ENCODE data around the gene TEX101.

Gene TEX101

DNA sequence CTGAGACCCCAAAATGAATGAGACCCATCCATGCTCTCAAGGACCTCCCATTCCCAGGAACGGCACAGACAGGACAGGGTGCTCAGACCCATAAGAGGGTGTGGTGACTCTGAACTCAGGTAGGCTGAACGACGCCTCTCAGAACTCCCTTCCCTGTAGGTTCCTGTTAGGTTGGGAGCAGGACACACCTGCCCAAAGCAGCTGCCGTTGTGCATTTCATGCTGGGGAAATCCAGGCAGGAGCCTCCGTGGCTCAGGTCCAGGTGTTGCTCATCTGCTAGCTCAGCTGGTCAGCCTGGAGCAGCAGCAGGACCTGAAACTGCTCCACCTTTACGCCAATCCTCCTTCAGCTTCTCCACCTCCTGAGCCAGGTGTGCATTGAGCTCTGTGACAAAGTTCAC is 19.1 kb upstream of the TEX101 start:
- H3K27ac Mint-ChIP-seq, result no peak overlapping the region
- H3K4me3 Mint-ChIP-seq, result no peak overlapping the region
- peaks cover 12% of the 10 kb centered on the region for H3K27me3 Mint-ChIP-seq
- H3K4me1 Mint-ChIP-seq, result no peaks in the 10 kb centered on the region
- H3K36me3 Mint-ChIP-seq (ENCODE audit: low read depth), result no peaks in the 10 kb centered on the region
- no peaks in the 10 kb centered on the region for H3K9me3 Mint-ChIP-seq
- DNase-seq, result no peak
- no peak for ATAC-seq

DNA sequence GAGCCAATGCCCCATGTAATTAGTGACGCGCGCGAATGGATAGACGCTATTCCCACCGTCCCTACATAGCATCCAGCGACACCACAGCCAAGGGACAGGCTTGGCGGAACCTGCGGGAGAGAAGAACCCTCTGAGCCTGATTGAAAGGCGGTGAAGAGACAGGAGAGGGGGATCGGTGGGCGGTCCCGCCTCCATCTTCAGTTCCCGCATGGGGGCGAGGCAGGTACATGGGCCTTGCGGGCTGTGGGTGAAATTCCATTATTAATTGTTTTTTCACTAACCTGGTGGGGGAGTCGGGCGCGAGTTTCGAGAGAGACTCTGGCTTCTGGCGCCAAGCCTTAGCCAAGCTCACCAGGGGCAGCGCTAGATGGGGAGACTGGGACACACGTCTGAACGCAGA is 8.4 kb upstream of the TEX101 start:
- ATAC-seq, result no peak
- Mint-ChIP-seq H3K27ac (no peak overlapping the region), H3K27me3 (no peaks in the 10 kb centered on the region), H3K4me1 (no peaks in the 10 kb centered on the region), H3K4me3 (no peak overlapping the region), H3K9me3 (no peaks in the 10 kb centered on the region), H3K36me3 (ENCODE audit: low read depth) (no peaks in the 10 kb centered on the region)
- no peak for DNase-seq

DNA sequence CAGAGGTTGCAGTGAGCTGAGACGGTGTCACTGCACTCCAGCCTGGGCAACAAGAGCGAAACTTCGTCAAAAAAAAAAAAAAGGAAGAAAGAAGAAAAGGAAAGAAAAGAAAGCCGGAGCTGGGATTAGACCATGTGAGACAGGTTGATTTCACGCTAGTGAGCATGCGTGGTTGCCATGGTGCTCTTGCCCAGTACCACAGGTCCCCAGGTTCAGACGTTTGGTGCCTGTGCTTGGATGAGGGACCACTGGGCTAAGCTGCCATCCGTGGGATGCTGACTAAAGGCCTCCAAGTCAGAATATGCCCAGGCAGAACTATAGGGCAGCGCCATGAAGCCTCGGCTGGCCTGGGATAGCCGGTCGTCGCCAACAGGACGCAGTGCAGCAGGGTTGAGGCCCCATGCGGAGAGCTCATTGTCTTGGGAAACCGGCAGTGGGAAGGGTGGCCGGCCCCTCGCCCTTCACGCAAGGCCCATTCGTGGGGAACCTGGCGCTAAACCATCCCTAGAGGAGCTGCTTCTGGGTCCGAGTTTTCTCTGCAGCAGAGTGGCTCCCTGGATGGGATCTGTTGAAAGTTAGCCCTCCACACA is 7.2 kb upstream of the TEX101 start:
- no peak overlapping the region for H3K27ac Mint-ChIP-seq
- no peak overlapping the region for H3K4me3 Mint-ChIP-seq
- H3K9me3 Mint-ChIP-seq, result no peaks in the 10 kb centered on the region
- H3K4me1 Mint-ChIP-seq, result no peaks in the 10 kb centered on the region
- DNase-seq (no peak), ATAC-seq (no peak)
- H3K36me3 Mint-ChIP-seq (ENCODE audit: low read depth), result no peaks in the 10 kb centered on the region
- H3K27me3 Mint-ChIP-seq, result no peaks in the 10 kb centered on the region

DNA sequence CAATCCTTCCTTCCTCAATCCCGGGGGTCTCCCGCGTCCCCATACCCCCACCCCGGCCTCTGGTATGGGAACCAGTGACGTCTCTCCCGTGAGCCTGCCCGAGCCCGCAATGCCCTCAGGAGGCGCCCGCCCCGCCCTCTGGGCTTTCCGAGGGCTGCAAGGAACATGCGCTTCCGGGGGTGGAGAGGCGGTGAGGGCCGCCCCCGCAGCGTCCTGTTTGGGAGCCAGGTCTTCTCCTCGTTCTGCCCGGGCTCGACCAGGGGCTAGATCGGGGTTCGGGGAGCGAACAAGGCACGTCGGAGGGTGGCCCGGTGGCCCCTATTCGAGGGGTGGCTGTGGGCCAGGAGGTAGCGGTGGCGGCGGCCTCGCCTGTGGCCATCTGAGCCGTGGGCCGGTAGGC is 6.6 kb upstream of the TEX101 start:
- no peak overlapping the region for H3K27ac Mint-ChIP-seq
- no peaks in the 10 kb centered on the region for H3K4me1 Mint-ChIP-seq
- no peaks in the 10 kb centered on the region for H3K9me3 Mint-ChIP-seq
- H3K27me3 Mint-ChIP-seq, result no peaks in the 10 kb centered on the region
- no peaks in the 10 kb centered on the region for H3K36me3 Mint-ChIP-seq (ENCODE audit: low read depth)
- H3K4me3 Mint-ChIP-seq, result no peak overlapping the region
- no peak for ATAC-seq
- DNase-seq, result no peak

DNA sequence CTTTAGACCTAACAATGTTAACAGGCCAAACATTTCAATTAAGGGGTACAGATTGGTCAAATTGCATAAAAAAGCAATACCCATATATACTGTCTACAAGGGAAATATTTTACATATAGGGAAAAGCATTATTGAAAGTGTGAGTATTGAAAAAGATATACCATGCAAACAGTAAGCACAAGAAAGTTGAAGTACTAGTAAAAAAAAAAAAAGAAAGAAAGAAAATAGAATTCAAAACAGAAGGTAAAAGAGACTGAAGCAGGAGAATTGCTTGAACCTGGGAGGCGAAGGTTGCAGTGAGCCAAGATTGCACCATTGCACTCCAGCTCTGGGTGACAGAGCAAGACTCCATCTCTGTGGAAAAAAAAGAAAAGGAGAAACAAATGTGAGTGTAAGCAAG is 5.3 kb upstream of the TEX101 start:
- Mint-ChIP-seq H3K36me3 (ENCODE audit: low read depth) (no peaks in the 10 kb centered on the region), H3K27me3 (no peaks in the 10 kb centered on the region), H3K4me3 (no peak overlapping the region), H3K9me3 (no peaks in the 10 kb centered on the region), H3K27ac (no peak overlapping the region), H3K4me1 (no peaks in the 10 kb centered on the region)
- DNase-seq (no peak), ATAC-seq (no peak)

DNA sequence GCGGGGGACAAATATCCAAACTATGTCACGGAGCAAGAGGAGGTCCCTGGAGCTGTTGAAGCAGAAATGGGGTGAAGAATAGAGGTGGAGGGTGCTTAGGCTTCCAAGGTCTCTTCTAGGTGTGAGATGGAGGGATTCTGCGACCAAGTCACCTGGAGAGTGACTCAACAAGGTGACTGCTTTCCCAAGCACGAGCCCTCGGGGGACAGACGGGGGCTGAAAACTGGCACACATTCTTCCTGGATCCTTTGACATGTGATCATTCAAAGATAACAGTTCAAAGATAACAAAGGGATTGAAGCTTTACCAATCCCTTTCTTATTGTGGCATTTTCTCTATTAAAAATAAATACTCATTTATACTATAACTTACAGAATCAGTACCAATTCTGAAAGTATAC is 2.2 kb upstream of the TEX101 start:
- Mint-ChIP-seq H3K4me1 (no peaks in the 10 kb centered on the region), H3K27ac (no peak overlapping the region), H3K27me3 (no peaks in the 10 kb centered on the region), H3K36me3 (ENCODE audit: low read depth) (no peaks in the 10 kb centered on the region), H3K4me3 (no peak overlapping the region), H3K9me3 (no peaks in the 10 kb centered on the region)
- ATAC-seq, result no peak
- DNase-seq, result no peak

DNA sequence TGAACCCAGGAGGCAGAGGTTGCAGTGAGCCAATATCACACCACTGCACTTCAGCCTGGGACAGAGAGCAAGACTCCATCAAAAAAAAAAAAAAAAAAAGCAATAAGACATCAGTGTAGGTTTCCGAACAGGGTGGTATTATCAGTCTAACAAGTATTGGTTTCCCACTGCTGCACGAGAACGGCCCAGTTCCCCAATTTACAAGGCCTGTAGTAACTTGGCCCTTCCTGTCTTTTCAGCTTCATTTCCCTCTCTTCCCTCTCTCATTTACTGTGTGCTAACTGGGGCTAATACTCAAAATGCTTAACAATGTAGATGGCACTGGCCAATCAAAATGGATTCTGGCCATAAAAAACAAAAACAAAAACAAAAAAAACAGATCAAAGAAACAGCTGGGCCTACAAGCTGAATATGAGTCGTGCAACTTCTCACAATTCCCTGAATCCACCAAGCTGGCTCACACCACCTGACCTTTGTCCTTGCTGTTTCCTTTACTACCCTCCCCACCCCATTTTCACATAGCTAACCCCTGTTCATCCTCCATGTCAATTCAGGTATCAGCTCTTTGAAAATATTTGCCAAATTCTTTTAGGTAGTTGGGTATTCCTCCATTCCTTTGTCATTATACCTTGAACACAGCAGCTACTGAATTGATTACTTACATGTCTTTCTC is 2.4 kb downstream of the TEX101 start:
- Mint-ChIP-seq H3K9me3 (no peaks in the 10 kb centered on the region), H3K36me3 (ENCODE audit: low read depth) (no peaks in the 10 kb centered on the region), H3K4me1 (no peaks in the 10 kb centered on the region), H3K27ac (no peak overlapping the region), H3K4me3 (no peak overlapping the region), H3K27me3 (no peaks in the 10 kb centered on the region)
- ATAC-seq (no peak), DNase-seq (no peak)

DNA sequence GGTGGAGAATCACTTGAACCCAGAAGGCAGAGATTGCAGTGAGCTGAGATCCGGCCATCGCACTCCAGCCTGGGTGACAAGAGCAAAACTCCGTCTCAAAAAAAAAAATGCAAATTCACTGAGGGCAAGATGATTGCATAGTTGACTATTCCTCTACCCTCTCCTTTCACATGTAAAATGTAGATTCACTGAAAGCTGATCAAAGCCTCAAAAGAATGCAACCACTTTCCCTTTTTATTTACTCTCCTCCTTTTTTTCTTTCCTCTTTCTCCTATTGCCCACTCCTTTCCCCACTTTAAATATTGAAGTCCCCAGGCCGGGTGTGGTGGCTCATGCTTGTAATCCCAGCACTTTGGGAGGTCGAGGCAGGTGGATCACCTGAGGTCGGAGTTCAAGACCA is 6.3 kb downstream of the TEX101 start:
- DNase-seq, result no peak
- H3K27me3 Mint-ChIP-seq, result no peaks in the 10 kb centered on the region
- no peaks in the 10 kb centered on the region for H3K36me3 Mint-ChIP-seq (ENCODE audit: low read depth)
- H3K4me1 Mint-ChIP-seq, result peaks cover 3% of the 10 kb centered on the region
- ATAC-seq, result no peak
- no peak overlapping the region for H3K27ac Mint-ChIP-seq
- H3K4me3 Mint-ChIP-seq, result no peak overlapping the region
- no peaks in the 10 kb centered on the region for H3K9me3 Mint-ChIP-seq

DNA sequence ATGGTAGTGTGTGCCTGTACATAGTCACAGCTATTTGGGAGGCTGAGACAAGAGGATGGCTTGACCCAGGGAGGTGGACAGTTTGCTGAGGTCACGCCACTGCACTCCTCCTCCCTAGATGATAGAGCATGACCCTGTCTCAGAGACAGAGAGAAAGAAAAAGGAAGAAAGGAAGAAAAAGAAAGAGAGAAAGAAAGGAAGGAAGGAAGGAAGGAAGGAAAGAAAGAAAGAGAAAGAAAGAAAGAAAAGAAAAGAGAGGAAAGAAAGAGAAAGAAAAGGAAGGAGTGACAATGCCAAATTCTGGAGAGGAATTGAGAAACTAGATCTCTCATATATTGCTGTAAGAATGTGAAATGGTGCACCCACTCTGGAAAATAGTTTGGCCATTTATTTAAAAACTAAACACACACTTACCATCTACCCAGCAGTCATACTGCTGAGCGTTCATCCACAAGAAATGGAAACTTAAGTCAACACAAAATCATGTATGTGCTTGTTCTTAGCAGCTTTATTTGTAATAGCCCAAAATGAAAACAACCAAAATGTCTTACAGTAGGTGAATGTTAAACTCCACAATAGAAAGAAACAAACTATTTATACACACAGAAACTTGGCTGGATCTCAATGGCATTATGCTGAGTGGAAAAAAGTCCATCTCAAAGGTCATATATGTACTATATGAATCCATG is 7.5 kb downstream of the TEX101 start:
- no peak for DNase-seq
- Mint-ChIP-seq H3K4me1 (peaks cover 4% of the 10 kb centered on the region), H3K27ac (no peak overlapping the region), H3K4me3 (no peak overlapping the region), H3K36me3 (ENCODE audit: low read depth) (no peaks in the 10 kb centered on the region), H3K27me3 (no peaks in the 10 kb centered on the region), H3K9me3 (no peaks in the 10 kb centered on the region)
- ATAC-seq, result no peak

DNA sequence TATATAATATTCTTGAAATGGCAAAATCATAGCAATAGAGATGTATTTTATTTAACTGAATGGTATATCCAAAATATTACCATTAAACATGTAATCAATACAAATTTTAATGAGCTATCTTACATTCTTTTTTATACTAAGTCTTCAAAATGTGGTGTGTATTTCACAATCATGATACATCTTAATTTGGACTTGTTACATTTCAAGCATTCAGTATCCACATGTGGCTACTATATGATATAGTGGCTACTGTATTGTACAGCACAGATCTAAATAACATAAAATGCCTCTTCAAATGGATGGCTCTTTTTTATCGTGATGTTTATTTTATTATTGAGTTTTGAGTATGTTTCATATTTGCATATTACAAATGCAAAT is 8.0 kb downstream of the TEX101 start:
- peaks cover 4% of the 10 kb centered on the region for H3K4me1 Mint-ChIP-seq
- no peak for ATAC-seq
- H3K36me3 Mint-ChIP-seq (ENCODE audit: low read depth), result no peaks in the 10 kb centered on the region
- no peaks in the 10 kb centered on the region for H3K27me3 Mint-ChIP-seq
- DNase-seq, result no peak
- H3K4me3 Mint-ChIP-seq, result no peak overlapping the region
- no peaks in the 10 kb centered on the region for H3K9me3 Mint-ChIP-seq
- no peak overlapping the region for H3K27ac Mint-ChIP-seq

DNA sequence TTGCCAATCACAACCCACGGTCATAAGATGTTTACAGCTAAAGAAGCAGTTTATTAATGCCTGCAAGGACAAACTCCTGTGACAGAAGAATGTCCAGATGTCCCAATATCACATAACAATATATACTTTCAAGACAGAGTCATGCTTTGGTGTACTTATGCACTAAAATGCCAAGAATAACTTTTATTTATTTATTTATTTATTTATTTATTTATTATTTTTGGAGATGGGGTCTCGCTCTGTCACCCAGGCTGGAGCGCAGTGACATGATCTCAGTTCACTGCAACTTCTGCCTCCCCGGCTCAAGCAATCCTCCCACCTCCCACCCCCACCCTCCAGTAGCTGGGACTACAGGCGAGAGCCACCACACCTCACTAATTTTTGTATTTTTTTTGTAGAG is 9.1 kb downstream of the TEX101 start:
- H3K4me3 Mint-ChIP-seq, result no peak overlapping the region
- peaks cover 4% of the 10 kb centered on the region for H3K4me1 Mint-ChIP-seq
- DNase-seq (no peak), ATAC-seq (no peak)
- no peaks in the 10 kb centered on the region for H3K9me3 Mint-ChIP-seq
- H3K27me3 Mint-ChIP-seq, result no peaks in the 10 kb centered on the region
- H3K36me3 Mint-ChIP-seq (ENCODE audit: low read depth), result no peaks in the 10 kb centered on the region
- H3K27ac Mint-ChIP-seq, result no peak overlapping the region

DNA sequence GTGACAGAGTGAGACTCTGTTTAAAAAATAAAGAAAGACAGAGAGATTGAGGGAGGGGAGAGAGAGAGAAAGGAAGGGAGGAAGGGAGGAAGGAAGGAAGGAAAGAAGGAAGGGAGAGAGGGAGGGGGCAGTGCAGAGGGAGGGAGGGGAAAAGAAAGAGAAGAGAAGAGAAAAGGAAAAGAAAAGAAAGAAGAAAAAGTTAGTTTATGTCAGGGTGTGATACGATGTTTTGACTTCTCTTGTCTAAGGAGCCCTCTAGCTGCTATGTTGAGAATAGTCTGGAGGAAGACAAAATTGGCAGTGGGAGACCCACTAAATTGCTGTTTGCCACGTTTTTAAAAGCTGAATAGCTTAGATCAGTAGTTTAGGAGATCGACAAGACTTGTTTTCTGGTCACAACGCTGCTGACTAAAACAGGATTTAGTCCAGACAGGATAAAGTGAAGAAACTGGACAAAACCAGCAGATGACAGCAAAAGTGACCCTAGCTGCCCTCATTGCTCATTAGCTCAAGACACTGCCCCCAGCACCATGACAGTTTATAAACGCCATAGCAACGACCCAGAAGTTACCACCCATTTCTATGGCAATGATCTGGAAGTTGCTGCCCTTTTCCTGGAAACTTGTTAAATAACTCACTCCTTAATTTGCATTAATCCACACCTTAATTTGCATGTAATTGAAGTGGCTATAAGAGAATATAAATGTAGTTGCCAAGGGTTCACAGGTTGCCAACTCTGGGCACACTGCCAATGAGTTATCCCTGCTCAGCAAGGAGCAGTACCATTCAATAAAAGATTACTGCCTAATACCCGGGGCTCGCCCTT is 11.1 kb downstream of the TEX101 start:
- H3K36me3 Mint-ChIP-seq (ENCODE audit: low read depth), result no peaks in the 10 kb centered on the region
- no peak for ATAC-seq
- H3K27me3 Mint-ChIP-seq, result no peaks in the 10 kb centered on the region
- peaks cover 4% of the 10 kb centered on the region for H3K4me1 Mint-ChIP-seq
- DNase-seq, result no peak
- no peak overlapping the region for H3K27ac Mint-ChIP-seq
- H3K4me3 Mint-ChIP-seq, result no peak overlapping the region
- no peaks in the 10 kb centered on the region for H3K9me3 Mint-ChIP-seq

DNA sequence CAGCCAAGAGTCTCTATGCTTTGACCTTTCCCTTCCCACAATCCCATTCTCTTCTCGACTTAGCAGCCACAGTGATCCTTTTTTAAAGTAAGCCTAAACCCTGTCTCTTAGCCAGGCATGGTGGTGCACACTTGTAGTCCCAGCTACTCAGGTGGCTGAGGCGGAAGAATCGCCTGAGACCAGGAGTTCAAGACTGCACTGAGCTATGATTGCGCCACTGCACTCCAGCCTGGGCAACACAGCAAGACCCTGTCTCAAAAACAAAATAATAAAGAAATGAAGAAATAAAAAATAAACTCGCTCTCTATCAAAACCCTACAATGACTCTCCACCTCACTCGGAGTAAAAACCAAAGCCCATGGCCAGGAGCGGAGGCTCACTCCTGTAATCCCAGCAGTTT is 14.7 kb downstream of the TEX101 start:
- no peak for DNase-seq
- Mint-ChIP-seq H3K27ac (no peak overlapping the region), H3K27me3 (no peaks in the 10 kb centered on the region), H3K4me1 (peaks cover 8% of the 10 kb centered on the region), H3K36me3 (ENCODE audit: low read depth) (no peaks in the 10 kb centered on the region), H3K4me3 (no peak overlapping the region), H3K9me3 (no peaks in the 10 kb centered on the region)
- ATAC-seq, result no peak

DNA sequence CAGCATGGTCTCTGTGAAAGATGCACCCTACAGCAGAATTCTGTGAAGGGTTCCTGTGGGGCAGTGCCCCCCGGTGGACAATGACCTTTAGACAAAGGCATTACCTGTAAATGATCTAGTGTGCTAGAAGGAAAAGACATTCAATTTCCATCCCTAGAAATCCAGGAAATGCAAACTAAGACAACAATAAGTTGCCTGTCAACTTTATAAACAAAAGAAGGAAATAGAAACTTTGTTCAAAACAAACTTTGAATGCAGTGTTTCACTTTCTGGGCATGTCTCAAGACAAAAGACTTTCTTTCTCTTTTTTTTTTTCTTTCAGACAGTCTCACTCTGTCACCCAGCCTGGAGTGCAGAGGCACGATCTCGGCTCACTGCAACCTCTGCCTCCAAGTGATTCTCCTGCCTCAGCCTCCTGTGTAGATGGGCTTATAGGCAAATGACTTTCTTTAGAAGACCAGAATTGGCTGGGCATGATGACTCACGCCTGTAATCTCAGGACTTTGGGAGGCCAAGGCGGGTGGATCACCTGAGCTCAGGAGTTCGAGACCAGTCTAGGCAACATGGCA is 15.5 kb downstream of the TEX101 start:
- no peak overlapping the region for H3K27ac Mint-ChIP-seq
- ATAC-seq, result no peak

More for the DNA sequence above, 15.5 kb downstream of the TEX101 start:
- no peaks in the 10 kb centered on the region for H3K9me3 Mint-ChIP-seq
- no peak for DNase-seq
- H3K4me3 Mint-ChIP-seq, result no peak overlapping the region
- peaks cover 8% of the 10 kb centered on the region for H3K4me1 Mint-ChIP-seq
- H3K27me3 Mint-ChIP-seq, result no peaks in the 10 kb centered on the region
- no peaks in the 10 kb centered on the region for H3K36me3 Mint-ChIP-seq (ENCODE audit: low read depth)

Measured in activated naive CD8-positive, alpha-beta T cell treated with anti-CD3 and anti-CD28 coated beads, Interleukin-2, amount 50 U/mL, for 24 hours (primary cell).